GM10248 (cell line): ENCODE measurements around the gene OR10H5.
"Not testable (repeated sequence)": the region's sequence is repeated elsewhere in the genome, so short reads cannot be mapped to it uniquely, and the experiment has no call there.

Source experiments
- CTCF ChIA-PET: fragments of 300-600 bp; sonication (Branson Sonifier 250); formaldehyde crosslinking; extraction: SDS; loops from one replicate; lab custom pipeline; 2021; ENCODE audit warnings: antibody characterized with exemption; lab: Yijun Ruan, JAX
- POLR2A ChIA-PET: fragments of 350-650 bp; sonication (Branson Sonifier 250); formaldehyde crosslinking; extraction: SDS; loops from one replicate; lab custom pipeline; 2020; ENCODE audit warnings: antibody characterized with exemption; lab: Yijun Ruan, JAX
- DNase-seq: peaks from one replicate; pipeline ENCODE4 v3.0.0; 2012; ENCODE audit errors: extremely low spot score
- CTCF ChIP-seq: IDR thresholded peaks from 2 replicates; pipeline ENCODE4 v1.5.1; 2012; ENCODE audit warnings: mild to moderate bottlenecking, low read depth; ENCODE audit errors: extremely low read depth, missing control alignments, control extremely low read depth

OR10H5 gene

GRCh38 chr19:15782211-15782610 lies 5.2 kb upstream of the OR10H5 start:
- no peak for TF ChIP-seq CTCF
- POLR2A ChIA-PET = no interaction called here
- DNase-seq = no peak
- CTCF ChIA-PET = interaction anchor here (1.1 kb wide), 1 partner anchor 29 kb away, joined by 3 read pairs; no protein-coding TSS in a partner anchor

- CTCF ChIA-PET = interaction anchor here (1.1 kb wide), 1 partner anchor 29 kb away, joined by 3 read pairs; no protein-coding TSS in a partner anchor
- DNase-seq, POLR2A ChIA-PET: not testable (repeated sequence)
Measured at GRCh38 chr19:15782896-15783295, 4.6 kb upstream of the OR10H5 start.

GRCh38 chr19:15788594-15789270 lies 1.3 kb downstream of the OR10H5 start:
- CTCF ChIA-PET = no interaction called here
- no peak for DNase-seq
- POLR2A ChIA-PET = no interaction called here
- no peak for TF ChIP-seq CTCF

GRCh38 chr19:15790096-15790495 lies 2.6 kb downstream of the OR10H5 start:
- CTCF ChIA-PET = no interaction called here
- POLR2A ChIA-PET = no interaction called here
- DNase-seq = no peak
- TF ChIP-seq CTCF = no peak

- DNase-seq, POLR2A ChIA-PET, CTCF ChIA-PET: not testable (repeated sequence)
Measured at GRCh38 chr19:15794279-15794678, 6.8 kb downstream of the OR10H5 start.

GRCh38 chr19:15810335-15810734 lies 22.9 kb downstream of the OR10H5 start:
- no peak for DNase-seq
- CTCF ChIA-PET = no interaction called here
- no peak for TF ChIP-seq CTCF
- POLR2A ChIA-PET = no interaction called here

- ChIA-PET CTCF (interaction anchor here (1.0 kb wide), 1 partner anchor 29 kb away, joined by 3 read pairs; no protein-coding TSS in a partner anchor), POLR2A (no interaction called here)
- no peak for DNase-seq
- TF ChIP-seq CTCF = no peak
Measured at GRCh38 chr19:15811476-15811875, 24.0 kb downstream of the OR10H5 start.
